NCI-H2081 treated with DMSO at 0.1 percent for 48 hours (cell line): Measurements from ENCODE around the gene CCDC192.
A peak's percentile ranks its signal among the peaks of the same experiment; 100 is the strongest.

ENCODE experiments used
- DNase-seq: peaks from one replicate; lab custom pipeline; 2025; lab: John Stamatoyannopoulos, UW

The CCDC192 gene

DNA sequence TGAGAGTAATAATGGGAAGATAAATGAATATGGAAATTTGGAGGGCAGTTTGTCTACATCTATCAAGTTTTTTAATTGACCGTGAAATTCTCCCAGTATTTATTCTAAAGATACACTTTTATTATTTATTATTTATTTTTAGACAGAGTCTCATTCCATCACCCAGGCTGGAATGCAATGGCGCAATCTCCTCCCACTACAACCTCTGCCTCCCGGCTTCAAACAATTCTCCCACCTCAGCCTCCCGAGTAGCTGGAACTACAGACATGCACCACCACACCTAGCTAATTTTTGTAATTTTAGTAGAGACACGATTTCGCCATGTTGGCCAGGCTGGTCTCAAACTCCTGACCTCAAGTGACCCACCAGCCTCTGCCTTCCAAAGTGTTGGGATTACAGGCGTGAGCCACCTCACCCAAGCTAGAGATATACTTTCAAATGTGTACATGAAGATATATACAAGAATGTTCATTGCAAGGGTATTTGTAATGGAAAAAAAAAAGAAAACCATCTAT is 282.7 kb downstream of the CCDC192 start:
- no peak for DNase-seq

DNA sequence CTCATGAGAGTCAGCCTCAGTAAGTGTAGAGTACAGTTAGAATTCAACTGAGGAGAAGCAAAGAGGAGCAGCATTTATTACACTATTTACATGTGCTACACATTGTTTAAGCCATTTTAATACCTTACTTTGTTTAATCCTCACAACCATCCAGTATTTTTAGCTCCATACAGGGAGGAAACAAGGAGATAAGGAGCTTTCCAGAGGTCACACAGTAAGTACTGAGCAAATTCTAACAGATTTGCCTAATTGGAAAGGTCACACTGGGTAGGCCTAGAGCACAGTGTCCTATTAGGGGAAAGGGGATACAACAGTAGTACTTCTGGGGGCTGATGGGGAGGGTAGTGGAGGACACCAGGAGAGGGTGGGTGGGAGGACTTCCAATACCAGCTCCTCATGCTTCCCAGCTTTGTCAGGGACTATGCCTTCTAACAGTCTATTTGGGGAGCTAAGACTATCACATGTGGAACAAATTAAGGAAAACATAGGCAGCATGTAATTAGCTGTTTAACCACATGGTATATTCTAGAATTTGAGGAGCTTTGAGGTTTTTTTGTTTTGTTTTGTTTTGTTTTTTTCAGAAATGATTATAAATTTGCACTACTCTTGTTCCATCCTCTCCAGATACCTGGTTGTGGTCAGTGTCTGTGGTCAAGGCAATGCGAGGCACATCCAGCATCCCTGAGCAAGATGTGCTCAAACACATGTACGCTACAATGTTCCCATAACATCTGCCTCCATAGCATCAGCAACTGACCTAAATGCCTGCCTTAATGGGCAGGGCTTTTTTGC is 284.4 kb downstream of the CCDC192 start:
- DNase-seq: no peak

DNA sequence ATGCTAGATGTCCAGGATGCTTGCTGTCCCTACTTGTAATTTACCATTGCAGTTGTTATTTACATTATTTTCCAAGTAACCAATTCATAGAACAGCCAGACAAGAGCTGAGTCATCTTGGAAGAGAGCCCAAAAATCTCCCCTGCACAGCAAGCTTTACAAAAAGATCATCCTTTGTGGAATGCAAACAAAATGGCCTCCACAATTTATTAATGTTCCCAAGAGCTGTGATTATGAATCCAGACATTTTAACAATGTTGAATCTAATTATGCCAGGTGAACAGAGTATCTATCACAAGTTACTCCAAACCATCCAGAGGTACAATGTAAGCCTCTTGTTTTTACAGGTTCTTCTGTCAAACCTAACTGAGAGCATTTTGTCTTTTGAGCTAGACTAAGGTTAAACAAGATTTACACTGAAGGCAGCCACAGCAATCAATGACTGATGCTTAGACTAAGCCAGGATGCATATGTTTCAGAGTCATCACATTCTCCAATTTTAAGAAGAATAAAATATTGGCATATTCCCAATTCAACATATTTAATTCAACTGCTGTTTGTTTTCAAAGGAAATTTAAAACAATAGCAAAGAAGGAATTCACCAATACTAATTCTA is 285.1 kb downstream of the CCDC192 start:
- peak; percentile 8 for DNase-seq
